Gastroesophageal sphincter (tissue), 3 donors: ENCODE measurements around the gene ETS2.

Source experiments
- CTCF ChIP-seq, 4 experiments: fragments of 200-600 bp in 2 of 4; fragments of 450-650 bp in 2 of 4; sonication (generic) in 1 of 4; IDR thresholded peaks; one replicate each; pipeline ENCODE4 v1.5.1; 2017 to 2019; ENCODE audit warnings: antibody characterized with exemption in 4 of 4, mild to moderate bottlenecking in 2 of 4, moderate library complexity in 2 of 4
- POLR2A ChIP-seq, 2 donors: fragments of 450-650 bp; IDR thresholded peaks; one replicate each; pipeline ENCODE4 v1.6.1; 2017; ENCODE audit warnings: antibody characterized with exemption in 2 of 2, mild to moderate bottlenecking in 2 of 2, moderate library complexity in 1 of 2
- POLR2AphosphoS5 ChIP-seq: sonication (generic); formaldehyde crosslinking; IDR thresholded peaks from one replicate; pipeline ENCODE4 v1.6.1; 2017; ENCODE audit warnings: antibody characterized with exemption

- TF ChIP-seq CTCF (IDR thresholded peaks at IDR 0.05) (no peak), POLR2A (IDR thresholded peaks at IDR 0.05) (no peak), POLR2AphosphoS5 (no peak)
Measured at GRCh38 chr21:38785483-38785882, 20.2 kb upstream of the ETS2 start.
